ENCODE measurements around the gene ARHGAP6.

The ARHGAP6 gene

DNA sequence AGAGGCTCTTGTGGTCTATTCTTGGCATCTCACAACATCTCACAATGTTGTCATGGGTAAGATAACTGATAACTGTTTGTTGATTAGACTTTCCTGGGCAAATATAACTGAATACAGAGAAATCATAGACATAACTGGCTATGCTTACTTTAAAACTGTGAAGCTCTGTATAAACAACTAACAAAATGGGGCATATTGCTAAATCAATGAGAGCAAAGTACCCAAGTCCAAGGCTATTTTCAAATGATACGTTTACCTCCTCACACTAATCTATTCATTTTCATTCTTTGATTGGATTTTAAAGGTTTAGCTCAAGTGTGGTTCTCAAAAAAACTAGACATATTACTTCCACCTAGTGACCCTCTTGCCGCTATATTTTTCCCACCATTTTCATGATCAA is 333.9 kb downstream of the ARHGAP6 start:
- DNase-seq (ENCODE audit: low spot score) = no peak
- ChIA-PET CTCF (no interaction called here), POLR2A (ENCODE audit: low non-redundant PET) (no interaction called here)
- no peak overlapping the region for H3K27ac ChIP-seq
- TF ChIP-seq, protein P1, sequence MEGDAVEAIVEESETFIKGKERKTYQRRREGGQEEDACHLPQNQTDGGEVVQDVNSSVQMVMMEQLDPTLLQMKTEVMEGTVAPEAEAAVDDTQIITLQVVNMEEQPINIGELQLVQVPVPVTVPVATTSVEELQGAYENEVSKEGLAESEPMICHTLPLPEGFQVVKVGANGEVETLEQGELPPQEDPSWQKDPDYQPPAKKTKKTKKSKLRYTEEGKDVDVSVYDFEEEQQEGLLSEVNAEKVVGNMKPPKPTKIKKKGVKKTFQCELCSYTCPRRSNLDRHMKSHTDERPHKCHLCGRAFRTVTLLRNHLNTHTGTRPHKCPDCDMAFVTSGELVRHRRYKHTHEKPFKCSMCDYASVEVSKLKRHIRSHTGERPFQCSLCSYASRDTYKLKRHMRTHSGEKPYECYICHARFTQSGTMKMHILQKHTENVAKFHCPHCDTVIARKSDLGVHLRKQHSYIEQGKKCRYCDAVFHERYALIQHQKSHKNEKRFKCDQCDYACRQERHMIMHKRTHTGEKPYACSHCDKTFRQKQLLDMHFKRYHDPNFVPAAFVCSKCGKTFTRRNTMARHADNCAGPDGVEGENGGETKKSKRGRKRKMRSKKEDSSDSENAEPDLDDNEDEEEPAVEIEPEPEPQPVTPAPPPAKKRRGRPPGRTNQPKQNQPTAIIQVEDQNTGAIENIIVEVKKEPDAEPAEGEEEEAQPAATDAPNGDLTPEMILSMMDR (conservative IDR thresholded peaks at IDR 0.05; ENCODE audit: low read depth) = no peak

DNA sequence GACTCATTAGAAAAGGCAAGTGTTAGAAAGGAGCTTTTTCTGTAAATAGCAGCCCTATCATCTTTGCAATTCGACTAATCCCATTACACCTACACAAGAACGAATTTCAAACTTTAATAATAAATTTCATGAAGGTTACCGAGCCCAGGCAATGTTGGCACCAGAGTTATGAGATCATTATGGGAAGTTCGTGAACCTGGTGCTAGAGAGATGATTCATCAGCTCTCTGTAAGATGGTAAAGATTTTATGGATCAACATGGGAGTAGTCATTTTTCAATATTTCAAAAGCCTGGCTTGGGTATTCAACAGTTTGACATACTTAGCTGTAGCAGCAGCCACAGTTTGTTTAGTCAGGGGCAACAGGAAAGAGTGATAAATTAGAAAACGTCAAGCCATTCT is 336.7 kb downstream of the ARHGAP6 start:
- peak; percentile 3 for DNase-seq (ENCODE audit: low spot score)
- CTCF ChIA-PET = no interaction called here
- POLR2A ChIA-PET (ENCODE audit: low non-redundant PET) = no interaction called here
- H3K27ac ChIP-seq = no peak overlapping the region
- TF ChIP-seq, protein P1 (conservative IDR thresholded peaks at IDR 0.05; ENCODE audit: low read depth) = no peak

DNA sequence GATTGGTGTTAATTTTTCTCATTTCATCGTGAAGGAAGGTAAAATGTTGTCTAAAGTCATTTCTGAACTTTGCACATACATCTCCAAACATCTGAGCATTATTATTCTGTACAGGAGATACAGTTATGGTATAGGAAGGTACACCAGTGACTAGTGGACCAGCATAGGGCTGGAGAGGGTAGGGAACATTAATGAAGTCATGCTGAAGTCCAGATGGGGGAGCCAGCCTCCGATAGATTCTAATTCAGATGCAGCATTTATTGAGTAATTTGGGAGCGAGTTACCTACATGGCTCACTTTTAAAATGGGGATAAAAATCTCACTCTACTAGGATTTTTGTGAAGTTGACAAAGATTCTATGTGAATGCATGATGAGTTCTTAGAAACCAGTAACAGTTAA is 337.6 kb downstream of the ARHGAP6 start:
- POLR2A ChIA-PET (ENCODE audit: low non-redundant PET) = no interaction called here
- TF ChIP-seq, protein P1 (conservative IDR thresholded peaks at IDR 0.05; ENCODE audit: low read depth) = no peak
- H3K27ac ChIP-seq = no peak overlapping the region
- DNase-seq (ENCODE audit: low spot score) = no peak
- CTCF ChIA-PET = no interaction called here

DNA sequence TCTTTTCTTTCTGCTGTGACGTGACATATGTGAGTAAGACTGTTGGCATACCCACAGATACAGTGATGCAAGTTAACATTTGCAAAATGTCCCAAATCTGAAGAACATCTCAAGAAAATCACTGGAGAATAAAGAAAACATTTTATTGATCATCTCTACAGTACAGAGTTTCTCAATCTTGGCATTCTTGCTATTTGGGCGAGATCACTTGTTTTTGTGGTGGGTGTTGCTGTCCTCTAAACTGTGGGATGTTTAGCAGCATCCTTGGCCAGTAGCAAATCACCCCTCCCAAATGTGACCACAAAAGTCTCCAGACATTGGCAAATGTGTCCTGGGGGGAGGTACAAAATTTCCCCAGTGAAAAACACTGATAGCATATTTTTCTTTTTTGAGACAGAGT is 343.7 kb downstream of the ARHGAP6 start:
- TF ChIP-seq, protein P1 (conservative IDR thresholded peaks at IDR 0.05; ENCODE audit: low read depth) = no peak
- ChIA-PET POLR2A (ENCODE audit: low non-redundant PET) (no interaction called here), CTCF (no interaction called here)
- H3K27ac ChIP-seq = no peak overlapping the region
- DNase-seq (ENCODE audit: low spot score) = no peak

DNA sequence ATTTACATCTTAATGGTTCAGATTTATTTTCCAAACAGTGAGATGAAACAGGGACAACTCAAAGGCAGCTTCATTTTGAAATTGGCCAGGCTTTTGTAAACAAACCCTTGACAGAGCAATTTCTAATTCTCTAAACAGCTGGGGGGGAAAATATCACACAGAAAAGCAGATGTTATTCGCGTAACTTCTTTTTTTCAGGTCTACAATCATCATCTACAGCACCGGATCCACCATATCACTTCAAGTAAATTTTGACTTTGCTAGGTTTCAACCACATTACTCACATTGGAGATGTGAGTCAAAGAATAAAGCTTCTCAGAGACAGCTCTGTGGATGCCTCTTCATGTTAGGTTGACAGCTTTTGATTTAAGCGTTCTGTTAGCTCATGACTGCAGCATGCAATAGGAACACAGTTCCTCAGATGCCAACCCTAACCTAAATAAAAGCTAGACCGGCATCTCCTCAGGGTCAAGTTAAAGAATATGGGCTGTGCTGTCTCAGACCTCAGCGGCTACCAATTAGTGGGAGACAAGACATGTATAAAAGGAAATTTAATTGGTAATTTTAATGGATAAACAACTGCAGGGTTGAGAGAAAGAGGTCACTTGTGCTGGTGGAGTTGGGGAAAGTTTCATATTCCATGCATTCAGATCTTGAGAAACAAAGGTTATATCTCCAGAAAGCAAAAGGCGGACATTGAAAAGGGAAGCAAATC is 345.8 kb downstream of the ARHGAP6 start:
- POLR2A ChIA-PET (ENCODE audit: low non-redundant PET) = no interaction called here
- H3K27ac ChIP-seq = no peak overlapping the region
- TF ChIP-seq, protein P1 (conservative IDR thresholded peaks at IDR 0.05; ENCODE audit: low read depth) = no peak
- CTCF ChIA-PET = interaction anchor here (0.6 kb wide), 1 partner anchor 113 kb away, joined by 3 read pairs; no protein-coding TSS in a partner anchor
- no peak for DNase-seq (ENCODE audit: low spot score)

DNA sequence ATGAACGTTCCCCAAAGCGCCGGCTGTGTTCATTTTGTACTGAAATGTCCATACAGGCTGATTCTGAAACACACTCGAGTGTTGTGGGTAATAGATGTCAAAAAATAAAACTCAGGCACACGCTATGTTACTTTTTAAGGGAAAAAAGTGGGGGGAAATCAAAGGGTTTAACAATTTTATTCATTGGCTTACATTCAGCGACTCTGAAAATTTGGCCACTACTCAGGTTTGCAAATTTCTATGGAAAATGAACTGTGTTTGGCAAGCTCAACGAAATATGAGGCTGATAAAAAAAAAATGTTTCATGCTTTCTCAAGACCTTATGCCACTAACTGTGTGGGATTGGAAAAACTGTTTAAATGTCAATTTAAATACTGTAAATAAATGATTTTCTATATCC is 354.0 kb downstream of the ARHGAP6 start:
- DNase-seq (ENCODE audit: low spot score) = no peak
- ChIA-PET POLR2A (ENCODE audit: low non-redundant PET) (no interaction called here), CTCF (no interaction called here)
- H3K27ac ChIP-seq = no peak overlapping the region
- TF ChIP-seq, protein P1 (conservative IDR thresholded peaks at IDR 0.05; ENCODE audit: low read depth) = no peak
